H1 (cell line): ENCODE results near the gene HPN. TPM values are rescaled to one million over a fixed set of nuclear protein-coding genes. Genes with fewer than 3 reads are reported as not detected.

Experiments used
- CTCF ChIA-PET: fragments of 300-600 bp; sonication (Branson Sonifier 250); formaldehyde crosslinking; loops from one replicate; lab custom pipeline; 2021; ENCODE audit not compliant: partially characterized antibody; lab: Charles Lee
- POLR2A ChIA-PET: fragments of 300-600 bp; sonication (Branson Sonifier 250); formaldehyde crosslinking; loops from one replicate; lab custom pipeline; 2021; ENCODE audit warnings: inconsistent platforms; ENCODE audit not compliant: partially characterized antibody; lab: Charles Lee
- DNase-seq, 2 experiments: peaks; one replicate each; pipeline versions ENCODE4 v3.0.0 to v3.0.0-alpha.2; 2010 to 2022; ENCODE audit warnings: low spot score in 2 of 2, low read depth in 1 of 2, mixed read lengths in 1 of 2
- FAIRE-seq: peaks from 2 replicates; lab custom pipeline; 2011; peaks lifted over from hg19 to GRCh38; lab: Jason Lieb, UNC
- H2AFZ ChIP-seq: 2 replicates; pipeline ENCODE4 v1.8.1; 2012; ENCODE audit warnings: low read length, inconsistent platforms
- H2AK5ac ChIP-seq: 2 replicates; pipeline ENCODE4 v1.6.1; 2013; ENCODE audit warnings: low read depth, low read length
- H2BK120ac ChIP-seq: replicated peaks from 2 replicates; pipeline ENCODE3; 2013; ENCODE audit warnings: low read depth, low read length, inconsistent platforms
- H2BK12ac ChIP-seq: 2 replicates; pipeline ENCODE4 v1.6.1; 2013; ENCODE audit warnings: low read depth, low read length
- H2BK15ac ChIP-seq: 2 replicates; pipeline ENCODE4 v1.6.1; 2013; ENCODE audit warnings: low read length
- H2BK20ac ChIP-seq: 2 replicates; pipeline ENCODE4 v1.6.1; 2013; ENCODE audit warnings: low read length
- H2BK5ac ChIP-seq: 2 replicates; pipeline ENCODE4 v1.6.1; 2013; ENCODE audit warnings: low read depth, low read length
- H3K14ac ChIP-seq: 2 replicates; pipeline ENCODE4 v1.6.1; 2013; ENCODE audit warnings: inconsistent platforms; ENCODE audit not compliant: insufficient read length
- H3K18ac ChIP-seq: 2 replicates; pipeline ENCODE4 v1.6.1; 2013; ENCODE audit warnings: low read length; ENCODE audit errors: extremely low read depth
- H3K23ac ChIP-seq: 2 replicates; pipeline ENCODE4 v1.6.1; 2013; ENCODE audit warnings: inconsistent platforms; ENCODE audit not compliant: insufficient read length
- H3K23me2 ChIP-seq: 2 replicates; pipeline ENCODE4 v1.6.1; 2013; ENCODE audit warnings: low read depth, low read length
- H3K27ac ChIP-seq: 2 replicates; pipeline ENCODE4 v1.6.1; 2011; ENCODE audit warnings: low read depth, low read length, inconsistent platforms
- H3K27me3 ChIP-seq, 4 experiments: replicated peaks in 1 of 4; 1 replicate in 1 of 4; 2 replicates in 3 of 4; pipeline versions ENCODE4 v1.6.1 to v1.8.1; 2011 to 2013; ENCODE audit warnings: low read length in 3 of 4, mild to moderate bottlenecking in 3 of 4, inconsistent platforms in 2 of 4, mixed read lengths in 2 of 4, moderate library complexity in 1 of 4; ENCODE audit not compliant: control insufficient read depth in 3 of 4, insufficient read depth in 3 of 4; ENCODE audit errors: extremely low read depth in 1 of 4
- H3K36me3 ChIP-seq, 4 experiments: 2 replicates each; pipeline versions ENCODE4 v1.6.1 to v1.8.1; 2011 to 2013; ENCODE audit warnings: mild to moderate bottlenecking in 4 of 4, low read length in 3 of 4, moderate library complexity in 2 of 4, control low read depth in 1 of 4, inconsistent platforms in 1 of 4; ENCODE audit not compliant: insufficient read depth in 4 of 4, control insufficient read depth in 2 of 4
- H3K4ac ChIP-seq: replicated peaks from 2 replicates; pipeline ENCODE3; 2013; ENCODE audit warnings: low read length, low read depth, mixed read lengths, inconsistent platforms; ENCODE audit not compliant: insufficient read length
- H3K4me1 ChIP-seq, 4 experiments: replicated peaks in 1 of 4; 1 replicate in 1 of 4; 2 replicates in 3 of 4; pipeline versions ENCODE4 v1.6.1 to v1.8.1; 2011 to 2013; ENCODE audit warnings: low read length in 3 of 4, inconsistent platforms in 2 of 4, mixed read lengths in 1 of 4; ENCODE audit not compliant: insufficient read depth in 4 of 4, control insufficient read depth in 3 of 4
- H3K4me2 ChIP-seq, 2 experiments: 2 replicates each; pipeline versions ENCODE4 v1.6.1 to v1.8.1; 2011 to 2013; ENCODE audit warnings: low read depth in 2 of 2, low read length in 2 of 2, control low read depth in 1 of 2, inconsistent platforms in 1 of 2, mild to moderate bottlenecking in 1 of 2; ENCODE audit not compliant: insufficient read depth in 1 of 2
- H3K4me3 ChIP-seq, 4 experiments: fragments of 200-600, 300-600 bp in 1 of 4; sonication (generic), shearing (Covaris generic), sonication (Bioruptor Twin) in 1 of 4; 2 replicates each; pipeline versions ENCODE4 v1.5.1 to v1.8.1; 2011 to 2016; ENCODE audit warnings: low read length in 4 of 4, low read depth in 3 of 4, control low read depth in 2 of 4, inconsistent platforms in 2 of 4, mild to moderate bottlenecking in 2 of 4, mixed read lengths in 1 of 4, moderate library complexity in 1 of 4; ENCODE audit not compliant: insufficient read depth in 2 of 4; ENCODE audit errors: extremely low read depth in 1 of 4
- H3K56ac ChIP-seq: replicated peaks from 2 replicates; pipeline ENCODE3; 2013; ENCODE audit warnings: low read depth, mild to moderate bottlenecking, mixed read lengths, low read length, inconsistent platforms; ENCODE audit not compliant: insufficient read length
- H3K79me1 ChIP-seq: 2 replicates; pipeline ENCODE4 v1.6.1; 2013; ENCODE audit warnings: low read depth, low read length, control low read depth
- H3K79me2 ChIP-seq, 2 experiments: 2 replicates each; pipeline versions ENCODE4 v1.6.1 to v1.8.1; 2012 to 2013; ENCODE audit warnings: low read length in 2 of 2, mild to moderate bottlenecking in 2 of 2, inconsistent platforms in 1 of 2; ENCODE audit not compliant: insufficient read depth in 2 of 2, control insufficient read depth in 1 of 2
- H3K9ac ChIP-seq, 4 experiments: replicated peaks in 1 of 4; 1 replicate in 1 of 4; 2 replicates in 3 of 4; pipeline versions ENCODE4 v1.6.1 to v1.8.1; 2011 to 2013; ENCODE audit warnings: low read depth in 3 of 4, low read length in 3 of 4, control low read depth in 2 of 4, mild to moderate bottlenecking in 2 of 4, moderate library complexity in 2 of 4, inconsistent platforms in 1 of 4; ENCODE audit errors: extremely low read depth in 1 of 4
- H3K9me3 ChIP-seq, 2 experiments: 2 replicates each; pipeline versions ENCODE4 v1.6.1 to v1.8.1; 2012 to 2013; ENCODE audit warnings: mild to moderate bottlenecking in 2 of 2, moderate library complexity in 2 of 2, control low read depth in 1 of 2, inconsistent platforms in 1 of 2, low read depth in 1 of 2, low read length in 1 of 2, mixed read lengths in 1 of 2; ENCODE audit not compliant: insufficient read depth in 2 of 2
- H4K20me1 ChIP-seq, 2 experiments: replicated peaks in 1 of 2; 2 replicates each; pipeline versions ENCODE3 to v1.8.1; 2011 to 2013; ENCODE audit warnings: inconsistent platforms in 2 of 2, low read length in 2 of 2, mild to moderate bottlenecking in 1 of 2; ENCODE audit not compliant: insufficient read depth in 2 of 2, control insufficient read depth in 1 of 2
- H4K5ac ChIP-seq: 2 replicates; pipeline ENCODE4 v1.6.1; 2013; ENCODE audit warnings: low read length, low read depth, mixed read lengths, inconsistent platforms; ENCODE audit not compliant: insufficient read length
- H4K8ac ChIP-seq: 2 replicates; pipeline ENCODE4 v1.8.0; 2013; ENCODE audit warnings: mild to moderate bottlenecking, moderate library complexity, low read length, inconsistent platforms; ENCODE audit not compliant: insufficient read depth; ENCODE audit errors: extremely low read depth
- H4K91ac ChIP-seq: replicated peaks from 2 replicates; pipeline ENCODE3; 2013; ENCODE audit warnings: low read length, mixed read lengths, inconsistent platforms; ENCODE audit not compliant: insufficient read length
- BACH1 ChIP-seq: IDR thresholded peaks from 2 replicates; pipeline ENCODE4 v1.6.1; 2012; ENCODE audit warnings: low read length, improper control_type of control experiment
- SIRT6 ChIP-seq: IDR thresholded peaks from one replicate; pipeline ENCODE4 v1.7.1; 2012; ENCODE audit warnings: low read length, inconsistent platforms
- SUZ12 ChIP-seq: fragments of 200-600 bp; sonication (generic); IDR thresholded peaks from 2 replicates; pipeline ENCODE4 v1.6.1; 2012; ENCODE audit warnings: mild to moderate bottlenecking, inconsistent platforms, low read length, moderate library complexity, mixed read lengths
- TEAD4 ChIP-seq: IDR thresholded peaks from 2 replicates; pipeline ENCODE4 v1.6.1; 2012; ENCODE audit warnings: low read depth, low read length, inconsistent platforms, mixed read lengths
- WGBS, 2 experiments: shearing (Covaris generic) in 1 of 2; methylation state at CpG; one replicate each; pipeline versions ENCODE4 v1.1.6 to v1.1.7; 2013 to 2015; ENCODE audit warnings: low lambda C conversion rate in 2 of 2, mixed read lengths in 2 of 2, inconsistent platforms in 1 of 2, low coverage in 1 of 2, missing lambda C conversion rate in 1 of 2; ENCODE audit not compliant: insufficient replicate concordance in 2 of 2, insufficient coverage in 1 of 2, insufficient read length in 1 of 2; ENCODE audit errors: extremely low coverage in 1 of 2, missing lambda C conversion rate in 1 of 2; 5-methylcytosine and 5-hydroxymethylcytosine counted together
- polyA plus RNA-seq, 7 experiments: library from polyadenylated mRNA; depleted of rRNA in 3 of 7; stranded (reverse) in 5 of 7; unstranded in 2 of 7; fragments of >200 nt in 5 of 7; fragments of 200-250 nt in 2 of 7; gene quantifications; 1 replicate in 5 of 7; 2 replicates in 1 of 7; 4 replicates in 1 of 7; pipeline versions ENCODE4 v1.2.1 to v1.2.3, GENCODE V29; 2011 to 2013; ENCODE audit warnings: missing spikeins in 2 of 7, mixed read lengths in 2 of 7
- total RNA-seq: library from RNA; stranded (reverse); fragmentation: NEBNext Ultra II Directional; extraction: Animal tissue kit (Norgen Biotek cat#: 25700); gene quantifications from 2 replicates; pipeline ENCODE4 v1.2.1, GENCODE V29; 2021

Gene HPN
- total and polyA plus RNA-seq, 2 of the 8 experiments (the other 6 are each of a cell fraction or from before 2014, with no cell fraction given): 14.7 to 33.7 TPM

GRCh38 chr19:35106291-35106583 lies 64.7 kb downstream of the HPN start:
- H2BK5ac ChIP-seq: no peak overlapping the region
- no peak overlapping the region for H3K9ac ChIP-seq
- TF ChIP-seq SUZ12 (no peak), TEAD4 (no peak), BACH1 (no peak), SIRT6 (no peak)

More at GRCh38 chr19:35106291-35106583, 64.7 kb downstream of the HPN start:
- Histone ChIP-seq H2AFZ (no peak overlapping the region), H3K4me2 (no peak overlapping the region), H3K79me2 (no peaks in the 10 kb centered on the region), H3K23me2 (peaks cover 7% of the 10 kb centered on the region; the same call in 1 of the 2 replicates), H4K5ac (no peak overlapping the region), H4K91ac (no peak overlapping the region), H3K9me3 (no peaks in the 10 kb centered on the region), H2AK5ac (no peak overlapping the region), H3K79me1 (no peaks in the 10 kb centered on the region), H3K14ac (no peak overlapping the region), H3K36me3 (no peaks in the 10 kb centered on the region), H3K4me3 (no peak overlapping the region), H3K4me1 (peaks cover 0 to 4% (median 1%) of the 10 kb centered on the region in 4 experiments; a peak in 2 of 7 replicates), H3K4ac (no peak overlapping the region), H2BK20ac (no peak overlapping the region), H4K8ac (no peak overlapping the region), H3K27ac (no peak overlapping the region), H3K27me3 (no peaks in the 10 kb centered on the region; a peak in 1 of 7 replicates), H4K20me1 (peaks cover 0 to 7% of the 10 kb centered on the region in 2 experiments), H3K56ac (no peak overlapping the region), H3K23ac (no peak overlapping the region), H2BK12ac (no peak overlapping the region), H2BK120ac (no peak overlapping the region), H2BK15ac (no peak overlapping the region), H3K18ac (no peak overlapping the region)
- WGBS, 2 experiments: 94% methylated on average over 9 of the region's 9 CpGs; no CpG with 5 or more reads in 1 of the 2 experiments
- no peak for DNase-seq
- POLR2A ChIA-PET: interaction anchor here (0.7 to 1.7 kb wide), 3 partner anchors 8 to 18 kb away, joined by 3 to 4 read pairs (median 3); no protein-coding TSS in a partner anchor
- CTCF ChIA-PET: interaction anchor here (1.0 to 1.7 kb wide), 4 partner anchors 9 to 62 kb away, joined by 3 to 7 read pairs (median 5); partner anchors contain the start of genes FXYD3 and LGI4
- no peak for FAIRE-seq
